ENCODE results near the gene GRM7.

GRM7 gene

DNA sequence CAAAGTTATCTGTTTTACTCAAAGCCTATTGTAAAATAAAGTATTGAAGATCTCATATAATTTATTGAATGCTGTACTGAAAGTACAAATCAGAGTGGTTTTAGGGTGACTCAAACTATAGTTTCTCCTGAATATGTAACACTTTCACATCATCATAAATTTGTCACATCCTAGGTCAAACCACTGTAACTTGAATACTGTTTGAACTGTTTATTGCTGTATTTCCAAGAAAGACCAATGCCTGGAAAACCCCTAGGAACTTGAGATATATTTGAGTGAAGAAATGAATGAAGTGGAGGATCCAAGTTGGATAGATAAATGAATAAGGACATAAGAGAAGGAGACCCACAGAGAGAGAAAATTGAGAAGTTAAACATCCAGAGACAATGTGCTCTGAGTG lies 348.2 kb downstream of the GRM7 start:
- Histone ChIP-seq H3F3A (ENCODE audit: insufficient read depth, low read length) (no peaks in the 10 kb centered on the region), H3K36me3 (replicated peaks; ENCODE audit: insufficient read depth, low read length) (no peaks in the 10 kb centered on the region), H3K4me2 (ENCODE audit: low read depth, low read length) (no peak overlapping the region), H3K9me2 (replicated peaks; ENCODE audit: insufficient read depth, low read length) (no peaks in the 10 kb centered on the region), H3K27me3 (replicated peaks; ENCODE audit: insufficient read depth, low read length) (no peaks in the 10 kb centered on the region), H3K79me2 (ENCODE audit: low read length) (no peaks in the 10 kb centered on the region), H2AFZ (ENCODE audit: low read length) (no peak overlapping the region), H3K9me3 (replicated peaks; ENCODE audit: insufficient read depth, low read length) (no peaks in the 10 kb centered on the region), H4K20me1 (ENCODE audit: insufficient read depth, low read length) (no peaks in the 10 kb centered on the region), H3K4me3 (ENCODE audit: low read length) (no peak overlapping the region), H3K27ac (ENCODE audit: low read length) (no peak overlapping the region), H3K9ac (ENCODE audit: low read length) (no peak overlapping the region), H3K4me1 (ENCODE audit: low read length) (0 out of 2 replicates have a peak, but pooled peaks cover 12% of the 10 kb centered on the region)
- no peak for DNase-seq
- no peak for TF ChIP-seq CTCF (IDR thresholded peaks at IDR 0.05; ENCODE audit: low read length)
- TF ChIP-seq EZH2phosphoT487 (IDR thresholded peaks at IDR 0.05; ENCODE audit: low read length): no peak
- no peak for TF ChIP-seq EZH2 (optimal IDR thresholded peaks at IDR 0.05; ENCODE audit: low read depth, low read length)

DNA sequence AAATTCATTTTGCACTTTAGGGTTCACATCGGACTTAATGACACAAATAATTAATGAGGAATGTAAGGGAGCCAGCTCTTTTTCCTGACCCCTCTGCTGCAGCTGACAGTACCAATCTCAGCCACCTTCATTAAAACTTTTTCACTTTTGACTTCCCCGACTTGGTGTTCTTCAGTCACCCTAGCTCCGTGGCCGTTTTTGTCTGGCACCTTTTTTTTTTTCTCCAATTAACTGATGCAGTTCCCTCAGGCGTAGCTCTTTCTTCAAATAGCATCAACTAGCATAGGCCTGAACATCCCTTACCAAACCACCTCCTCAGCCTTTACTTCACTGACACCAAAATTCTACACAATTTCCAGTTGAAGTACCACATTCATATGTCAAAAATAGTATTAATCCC lies 350.8 kb downstream of the GRM7 start:
- TF ChIP-seq EZH2 (optimal IDR thresholded peaks at IDR 0.05; ENCODE audit: low read depth, low read length) (no peak), EZH2phosphoT487 (IDR thresholded peaks at IDR 0.05; ENCODE audit: low read length) (no peak), CTCF (IDR thresholded peaks at IDR 0.05; ENCODE audit: low read length) (no peak)
- Histone ChIP-seq H4K20me1 (ENCODE audit: insufficient read depth, low read length) (no peaks in the 10 kb centered on the region), H3K9me2 (replicated peaks; ENCODE audit: insufficient read depth, low read length) (no peaks in the 10 kb centered on the region), H3F3A (ENCODE audit: insufficient read depth, low read length) (no peaks in the 10 kb centered on the region), H3K36me3 (replicated peaks; ENCODE audit: insufficient read depth, low read length) (no peaks in the 10 kb centered on the region), H3K27me3 (replicated peaks; ENCODE audit: insufficient read depth, low read length) (no peaks in the 10 kb centered on the region), H3K4me2 (ENCODE audit: low read depth, low read length) (no peak overlapping the region), H2AFZ (ENCODE audit: low read length) (no peak overlapping the region), H3K79me2 (ENCODE audit: low read length) (no peaks in the 10 kb centered on the region), H3K4me1 (ENCODE audit: low read length) (0 out of 2 replicates have a peak, but pooled peaks cover 7% of the 10 kb centered on the region), H3K9me3 (replicated peaks; ENCODE audit: insufficient read depth, low read length) (no peaks in the 10 kb centered on the region), H3K9ac (ENCODE audit: low read length) (no peak overlapping the region), H3K4me3 (ENCODE audit: low read length) (no peak overlapping the region), H3K27ac (ENCODE audit: low read length) (no peak overlapping the region)
- DNase-seq: no peak

GRCh38 chr3:7215706-7216105 lies 354.8 kb downstream of the GRM7 start:
- Histone ChIP-seq H3K4me1 (ENCODE audit: low read length) (no peaks in the 10 kb centered on the region), H3K4me3 (ENCODE audit: low read length) (no peak overlapping the region), H3K9me3 (replicated peaks; ENCODE audit: insufficient read depth, low read length) (no peaks in the 10 kb centered on the region), H3K4me2 (ENCODE audit: low read depth, low read length) (no peak overlapping the region), H2AFZ (ENCODE audit: low read length) (no peak overlapping the region), H3K9ac (ENCODE audit: low read length) (no peak overlapping the region), H3K27ac (ENCODE audit: low read length) (no peak overlapping the region), H3F3A (ENCODE audit: insufficient read depth, low read length) (no peaks in the 10 kb centered on the region), H3K27me3 (replicated peaks; ENCODE audit: insufficient read depth, low read length) (no peaks in the 10 kb centered on the region), H3K9me2 (replicated peaks; ENCODE audit: insufficient read depth, low read length) (no peaks in the 10 kb centered on the region), H3K36me3 (replicated peaks; ENCODE audit: insufficient read depth, low read length) (no peaks in the 10 kb centered on the region), H4K20me1 (ENCODE audit: insufficient read depth, low read length) (no peaks in the 10 kb centered on the region), H3K79me2 (ENCODE audit: low read length) (no peaks in the 10 kb centered on the region)
- no peak for DNase-seq
- no peak for TF ChIP-seq EZH2 (optimal IDR thresholded peaks at IDR 0.05; ENCODE audit: low read depth, low read length)
- TF ChIP-seq CTCF (IDR thresholded peaks at IDR 0.05; ENCODE audit: low read length): no peak
- TF ChIP-seq EZH2phosphoT487 (IDR thresholded peaks at IDR 0.05; ENCODE audit: low read length): no peak
